DOHH2 (cell line): ENCODE data around the gene ITSN2.

Source experiments
- H3F3A ChIP-seq: fragments of 200-600 bp; sonication (generic), shearing (Covaris generic); 2 replicates; pipeline ENCODE4 v1.6.0; 2016; ENCODE audit warnings: antibody characterized with exemption, mild to moderate bottlenecking; ENCODE audit not compliant: control insufficient read depth, insufficient read depth
- H3K27ac ChIP-seq: fragments of 200-600 bp; sonication (generic); 2 replicates; pipeline ENCODE4 v1.5.1; 2014; ENCODE audit warnings: low read depth, mild to moderate bottlenecking, low read length, moderate library complexity
- H3K27me3 ChIP-seq: fragments of 200-600 bp; sonication (generic); 2 replicates; pipeline ENCODE4 v1.6.1; 2014; ENCODE audit warnings: mild to moderate bottlenecking, low read length, mixed read lengths; ENCODE audit not compliant: control insufficient read depth
- H3K36me3 ChIP-seq: fragments of 200-600 bp; sonication (generic); 2 replicates; pipeline ENCODE4 v1.6.1; 2014; ENCODE audit warnings: mild to moderate bottlenecking, low read length, moderate library complexity, mixed read lengths; ENCODE audit not compliant: control insufficient read depth
- H3K4me1 ChIP-seq: fragments of 200-600 bp; sonication (generic); 2 replicates; pipeline ENCODE4 v1.6.1; 2014; ENCODE audit warnings: mild to moderate bottlenecking, low read length, mixed read lengths; ENCODE audit not compliant: control insufficient read depth
- H3K4me2 ChIP-seq: fragments of 200-600 bp; sonication (generic); 2 replicates; pipeline ENCODE4 v1.6.0; 2014; ENCODE audit warnings: mild to moderate bottlenecking, low read length, moderate library complexity
- H3K4me3 ChIP-seq: fragments of 200-600 bp; sonication (generic); 2 replicates; pipeline ENCODE4 v1.5.1; 2014; ENCODE audit warnings: mild to moderate bottlenecking, low read length, mixed read lengths
- H3K79me2 ChIP-seq: fragments of 200-600 bp; sonication (generic); 2 replicates; pipeline ENCODE4 v1.6.1; 2014; ENCODE audit warnings: mild to moderate bottlenecking, low read length, mixed read lengths; ENCODE audit not compliant: control insufficient read depth
- H3K9me2 ChIP-seq: fragments of 200-600 bp; sonication (generic); replicated peaks from 2 replicates; pipeline ENCODE4 v1.6.1; 2014; ENCODE audit warnings: mild to moderate bottlenecking, low read length, mixed read lengths; ENCODE audit not compliant: control insufficient read depth
- H3K9me3 ChIP-seq: fragments of 200-600 bp; sonication (generic); 2 replicates; pipeline ENCODE4 v1.6.1; 2014; ENCODE audit warnings: antibody characterized with exemption, low read length, mixed read lengths; ENCODE audit not compliant: control insufficient read depth, insufficient read depth
- H4K20me1 ChIP-seq: fragments of 200-600 bp; sonication (generic); 2 replicates; pipeline ENCODE4 v1.6.0; 2014; ENCODE audit warnings: low read depth, mild to moderate bottlenecking, antibody characterized with exemption, low read length, moderate library complexity; ENCODE audit not compliant: control insufficient read depth, insufficient read depth
- EZH2phosphoT487 ChIP-seq: fragments of 200-600 bp; sonication (generic); IDR thresholded peaks from 2 replicates; pipeline ENCODE4 v1.6.1; 2017; ENCODE audit warnings: borderline replicate concordance, mild to moderate bottlenecking, antibody characterized with exemption, low read length, moderate library complexity, mixed read lengths
- TF ChIP-seq, protein P1 (sequence below): fragments of 200-600 bp; sonication (generic); IDR thresholded peaks from one replicate; pipeline ENCODE4 v1.5.1; 2014; ENCODE audit warnings: antibody characterized with exemption, mild to moderate bottlenecking, low read depth, low read length; ENCODE audit not compliant: poor library complexity, severe bottlenecking

The ITSN2 gene

DNA sequence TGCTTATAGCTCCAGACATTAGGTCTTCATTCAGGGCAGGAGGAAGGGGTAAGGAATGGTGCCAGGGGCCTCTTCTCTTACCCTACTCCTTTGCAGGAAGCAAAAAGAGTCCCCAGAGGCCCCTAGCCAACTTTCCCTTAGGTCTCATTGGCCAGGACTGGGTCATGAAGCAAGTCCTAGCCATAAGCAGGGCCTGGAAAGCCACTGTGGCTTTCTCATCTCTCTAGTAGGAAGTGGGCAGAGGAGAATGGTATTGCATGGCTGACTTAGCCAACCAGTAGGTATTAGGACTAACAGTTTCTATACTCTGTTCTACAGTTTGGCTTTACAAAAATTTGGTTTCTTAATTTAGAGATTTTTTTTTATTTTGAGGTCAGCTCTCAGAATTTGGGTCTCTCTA, 180.7 kb downstream of the ITSN2 start:
- Histone ChIP-seq H3F3A (no peaks in the 10 kb centered on the region), H3K36me3 (no peaks in the 10 kb centered on the region), H3K27me3 (no peaks in the 10 kb centered on the region), H3K9me2 (no peaks in the 10 kb centered on the region), H3K79me2 (no peaks in the 10 kb centered on the region), H3K4me3 (no peak overlapping the region), H4K20me1 (no peaks in the 10 kb centered on the region), H3K27ac (no peak overlapping the region), H3K9me3 (no peaks in the 10 kb centered on the region), H3K4me1 (peaks cover 6% of the 10 kb centered on the region), H3K4me2 (no peak overlapping the region)
- TF ChIP-seq, protein P1, sequence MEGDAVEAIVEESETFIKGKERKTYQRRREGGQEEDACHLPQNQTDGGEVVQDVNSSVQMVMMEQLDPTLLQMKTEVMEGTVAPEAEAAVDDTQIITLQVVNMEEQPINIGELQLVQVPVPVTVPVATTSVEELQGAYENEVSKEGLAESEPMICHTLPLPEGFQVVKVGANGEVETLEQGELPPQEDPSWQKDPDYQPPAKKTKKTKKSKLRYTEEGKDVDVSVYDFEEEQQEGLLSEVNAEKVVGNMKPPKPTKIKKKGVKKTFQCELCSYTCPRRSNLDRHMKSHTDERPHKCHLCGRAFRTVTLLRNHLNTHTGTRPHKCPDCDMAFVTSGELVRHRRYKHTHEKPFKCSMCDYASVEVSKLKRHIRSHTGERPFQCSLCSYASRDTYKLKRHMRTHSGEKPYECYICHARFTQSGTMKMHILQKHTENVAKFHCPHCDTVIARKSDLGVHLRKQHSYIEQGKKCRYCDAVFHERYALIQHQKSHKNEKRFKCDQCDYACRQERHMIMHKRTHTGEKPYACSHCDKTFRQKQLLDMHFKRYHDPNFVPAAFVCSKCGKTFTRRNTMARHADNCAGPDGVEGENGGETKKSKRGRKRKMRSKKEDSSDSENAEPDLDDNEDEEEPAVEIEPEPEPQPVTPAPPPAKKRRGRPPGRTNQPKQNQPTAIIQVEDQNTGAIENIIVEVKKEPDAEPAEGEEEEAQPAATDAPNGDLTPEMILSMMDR, result no peak
- TF ChIP-seq EZH2phosphoT487, result no peak

DNA sequence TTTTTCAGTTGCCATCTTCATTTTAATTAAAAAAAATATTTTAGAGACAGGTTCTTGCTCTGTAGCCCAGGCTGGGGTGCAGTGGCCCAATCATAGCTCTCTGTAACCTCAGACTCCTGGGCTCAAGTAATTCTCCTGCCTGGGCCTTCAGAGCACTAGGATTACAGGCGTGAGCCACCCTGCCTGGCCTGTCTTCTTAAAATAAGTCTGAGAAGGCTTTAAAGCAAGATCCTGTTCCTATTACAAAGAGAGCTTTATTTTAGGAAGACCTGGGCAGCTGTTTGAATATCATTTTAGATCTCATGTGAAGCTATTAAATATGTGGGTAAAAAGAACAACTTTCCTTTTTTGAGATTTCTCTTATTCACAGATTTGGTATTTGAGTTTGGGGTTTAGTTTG, 184.0 kb downstream of the ITSN2 start:
- no peaks in the 10 kb centered on the region for H3K9me3 ChIP-seq
- H3K9me2 ChIP-seq, result no peaks in the 10 kb centered on the region
- TF ChIP-seq, protein P1, result no peak
- no peak for TF ChIP-seq EZH2phosphoT487
- H4K20me1 ChIP-seq, result no peaks in the 10 kb centered on the region
- H3K27me3 ChIP-seq, result no peaks in the 10 kb centered on the region
- H3K79me2 ChIP-seq, result no peaks in the 10 kb centered on the region
- H3K27ac ChIP-seq, result no peak overlapping the region
- H3F3A ChIP-seq, result no peaks in the 10 kb centered on the region
- H3K4me3 ChIP-seq, result no peak overlapping the region
- no peaks in the 10 kb centered on the region for H3K36me3 ChIP-seq
- no peaks in the 10 kb centered on the region for H3K4me1 ChIP-seq
- H3K4me2 ChIP-seq, result no peak overlapping the region

DNA sequence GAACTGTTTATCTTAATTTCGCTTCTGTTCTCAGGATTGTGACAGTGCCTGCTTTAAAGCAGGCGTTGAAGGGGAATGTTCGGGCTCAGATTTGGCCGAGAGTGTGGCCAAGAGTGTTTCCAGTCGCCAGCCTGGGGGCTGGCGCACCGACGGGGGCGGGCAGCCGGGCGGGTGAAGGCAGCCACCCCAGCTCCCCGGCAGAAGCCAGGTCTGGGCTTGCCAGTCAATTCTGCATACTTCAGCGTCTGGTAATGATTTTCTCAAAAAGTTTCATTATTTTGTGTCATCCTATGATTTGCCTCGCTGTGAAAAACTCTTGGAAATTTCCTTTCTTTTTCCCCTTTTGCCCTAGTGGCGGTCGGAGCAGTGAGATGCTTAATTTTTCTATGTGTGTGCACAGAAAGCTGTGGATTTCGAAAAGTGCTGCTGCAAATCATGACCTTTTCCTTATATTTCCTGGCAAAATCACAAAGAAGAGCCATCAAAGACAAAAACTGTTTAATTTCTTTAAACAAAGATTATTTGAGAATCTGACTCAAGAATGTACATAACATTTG, 184.6 kb downstream of the ITSN2 start:
- Histone ChIP-seq H3K4me2 (no peak overlapping the region), H3K27ac (no peak overlapping the region), H3K9me2 (no peaks in the 10 kb centered on the region), H3K79me2 (no peaks in the 10 kb centered on the region), H3K36me3 (no peaks in the 10 kb centered on the region), H3K27me3 (no peaks in the 10 kb centered on the region), H3F3A (no peaks in the 10 kb centered on the region), H4K20me1 (no peaks in the 10 kb centered on the region), H3K4me3 (no peak overlapping the region), H3K9me3 (no peaks in the 10 kb centered on the region), H3K4me1 (no peaks in the 10 kb centered on the region)
- no peak for TF ChIP-seq EZH2phosphoT487
- TF ChIP-seq, protein P1, result no peak
